WTC11 (cell line): ENCODE measurements around the gene NKX3-2. TPM values are rescaled to one million over a fixed set of nuclear protein-coding genes. Genes with fewer than 3 reads are reported as not detected.
A peak's percentile ranks its signal among the peaks of the same experiment; 100 is the strongest.

Experiments
- ATAC-seq: fragments of 200-7000 bp; cut with Tn5 transposase; 2 replicates; pipeline ENCODE4 v1.10.0; 2021; ENCODE audit warnings: mild to moderate bottlenecking, moderate library complexity
- CTCF ChIA-PET: fragments of 300-600 bp; sonication (Branson Sonifier 250); formaldehyde crosslinking; loops from one replicate; lab custom pipeline; 2021; ENCODE audit warnings: antibody characterized with exemption; lab: Charles Lee
- POLR2A ChIA-PET: fragments of 350-600 bp; sonication (Branson Sonifier 250); formaldehyde crosslinking; loops from one replicate; lab custom pipeline; 2021; ENCODE audit warnings: antibody characterized with exemption; lab: Charles Lee
- DNase-seq: peaks from one replicate; pipeline ENCODE4 v3.0.0; 2021; ENCODE audit warnings: low spot score
- H3K27ac Mint-ChIP-seq: 2 replicates; pipeline ENCODE4 v1.8.0; 2021; ENCODE audit warnings: mixed read lengths
- H3K27me3 Mint-ChIP-seq: 2 replicates; pipeline ENCODE4 v1.8.0; 2021; ENCODE audit warnings: low read depth, mild to moderate bottlenecking, moderate library complexity, mixed read lengths
- H3K36me3 Mint-ChIP-seq: 2 replicates; pipeline ENCODE4 v1.8.0; 2021; ENCODE audit warnings: mixed read lengths
- H3K4me1 Mint-ChIP-seq: 2 replicates; pipeline ENCODE4 v1.8.0; 2022; ENCODE audit warnings: mixed read lengths
- H3K4me3 Mint-ChIP-seq: 2 replicates; pipeline ENCODE4 v1.8.0; 2021; ENCODE audit warnings: mild to moderate bottlenecking, moderate library complexity, mixed read lengths
- H3K9me3 Mint-ChIP-seq: 2 replicates; pipeline ENCODE4 v1.8.0; 2021; ENCODE audit warnings: mixed read lengths
- ESRRA ChIP-seq: sonication (generic); formaldehyde crosslinking; IDR thresholded peaks from 2 replicates; pipeline ENCODE4 v1.8.1; 2022; ENCODE audit warnings: mild to moderate bottlenecking, missing genetic modification reagents, borderline replicate concordance
- ETV6 ChIP-seq: sonication (generic); formaldehyde crosslinking; IDR thresholded peaks from 2 replicates; pipeline ENCODE4 v1.8.1; 2022; ENCODE audit warnings: mild to moderate bottlenecking, missing genetic modification reagents
- FOXJ3 ChIP-seq: sonication (generic); formaldehyde crosslinking; IDR thresholded peaks from 2 replicates; pipeline ENCODE4 v1.9.0; 2021; ENCODE audit warnings: missing genetic modification reagents, mild to moderate bottlenecking, borderline replicate concordance
- FOXK1 ChIP-seq: sonication (generic); formaldehyde crosslinking; IDR thresholded peaks from 2 replicates; pipeline ENCODE4 v1.8.0; 2022; ENCODE audit warnings: mild to moderate bottlenecking, moderate library complexity, missing genetic modification reagents
- JAZF1 ChIP-seq: fragments of 250-450 bp; sonication (Bioruptor Pico); IDR thresholded peaks from 2 replicates; pipeline ENCODE4 v1.9.0; 2021; ENCODE audit warnings: moderate library complexity, mild to moderate bottlenecking, inconsistent platforms
- JUN ChIP-seq: sonication (generic); formaldehyde crosslinking; IDR thresholded peaks from 2 replicates; pipeline ENCODE4 v1.8.0; 2023; ENCODE audit warnings: mild to moderate bottlenecking, missing genetic modification reagents
- KAT7 ChIP-seq: sonication (generic); formaldehyde crosslinking; IDR thresholded peaks from 2 replicates; pipeline ENCODE4 v1.8.1; 2023; ENCODE audit warnings: missing genetic modification reagents, mild to moderate bottlenecking, borderline replicate concordance
- MYBL2 ChIP-seq: sonication (generic); formaldehyde crosslinking; IDR thresholded peaks from 2 replicates; pipeline ENCODE4 v1.8.1; 2023; ENCODE audit warnings: mild to moderate bottlenecking, moderate library complexity, missing genetic modification reagents
- PRRX2 ChIP-seq: fragments of 250-450 bp; sonication (Bioruptor Pico); IDR thresholded peaks from 2 replicates; pipeline ENCODE4 v1.8.0; 2021; ENCODE audit warnings: mild to moderate bottlenecking
- SMAD3 ChIP-seq: sonication (generic); formaldehyde crosslinking; IDR thresholded peaks from 2 replicates; pipeline ENCODE4 v1.8.0; 2022; ENCODE audit warnings: missing genetic modification reagents, mild to moderate bottlenecking, borderline replicate concordance
- TCF7 ChIP-seq: sonication (generic); formaldehyde crosslinking; IDR thresholded peaks from 2 replicates; pipeline ENCODE4 v1.8.0; 2022; ENCODE audit warnings: mild to moderate bottlenecking, low read depth, missing genetic modification reagents, moderate library complexity
- ZNF263 ChIP-seq: sonication (generic); formaldehyde crosslinking; IDR thresholded peaks from 2 replicates; pipeline ENCODE4 v1.8.1; 2022; ENCODE audit warnings: low read depth, mild to moderate bottlenecking, moderate library complexity, missing genetic modification reagents
- ZNF423 ChIP-seq: fragments of 250-450 bp; sonication (Bioruptor Pico); IDR thresholded peaks from 2 replicates; pipeline ENCODE4 v2.1.2; 2022; ENCODE audit warnings: mild to moderate bottlenecking, moderate library complexity
- total RNA-seq: library from RNA; stranded (reverse); gene quantifications from 3 replicates; pipeline ENCODE4 v1.2.3, GENCODE V29; 2021
- TF ChIP-seq, protein P1 (sequence below): sonication (generic); formaldehyde crosslinking; IDR thresholded peaks from 2 replicates; pipeline ENCODE4 v1.8.0; 2022; ENCODE audit warnings: mild to moderate bottlenecking, missing genetic modification reagents
- TF ChIP-seq, protein P2 (sequence below): sonication (generic); formaldehyde crosslinking; IDR thresholded peaks from 2 replicates; pipeline ENCODE4 v1.8.1; 2022; ENCODE audit warnings: mild to moderate bottlenecking, moderate library complexity, missing genetic modification reagents
- TF ChIP-seq, protein P3 (sequence below): fragments of 250-450 bp; sonication (Bioruptor Pico); IDR thresholded peaks from 2 replicates; pipeline ENCODE4 v1.9.0; 2021; ENCODE audit warnings: mild to moderate bottlenecking, borderline replicate concordance
- TF ChIP-seq, protein P4 (sequence below): fragments of 250-450 bp; sonication (Bioruptor Pico); IDR thresholded peaks from 2 replicates; pipeline ENCODE4 v1.9.0; 2021; ENCODE audit warnings: mild to moderate bottlenecking
- TF ChIP-seq, protein P5 (sequence below): sonication (generic); formaldehyde crosslinking; IDR thresholded peaks from 2 replicates; pipeline ENCODE4 v1.8.1; 2023; ENCODE audit warnings: mild to moderate bottlenecking, moderate library complexity, missing genetic modification reagents
- TF ChIP-seq, protein P6 (sequence below): sonication (generic); formaldehyde crosslinking; IDR thresholded peaks from 2 replicates; pipeline ENCODE4 v1.8.0; 2022; ENCODE audit warnings: mild to moderate bottlenecking, missing genetic modification reagents
- TF ChIP-seq, protein P7 (sequence below): sonication (generic); formaldehyde crosslinking; IDR thresholded peaks from 2 replicates; pipeline ENCODE4 v1.8.0; 2022; ENCODE audit warnings: mild to moderate bottlenecking, missing genetic modification reagents
- TF ChIP-seq, protein P8 (sequence below): sonication (generic); formaldehyde crosslinking; IDR thresholded peaks from 2 replicates; pipeline ENCODE4 v1.8.1; 2023; ENCODE audit warnings: mild to moderate bottlenecking, missing genetic modification reagents

NKX3-2 gene
- total RNA-seq, 1 experiment from 2014 or later, result 0.07 TPM

DNA sequence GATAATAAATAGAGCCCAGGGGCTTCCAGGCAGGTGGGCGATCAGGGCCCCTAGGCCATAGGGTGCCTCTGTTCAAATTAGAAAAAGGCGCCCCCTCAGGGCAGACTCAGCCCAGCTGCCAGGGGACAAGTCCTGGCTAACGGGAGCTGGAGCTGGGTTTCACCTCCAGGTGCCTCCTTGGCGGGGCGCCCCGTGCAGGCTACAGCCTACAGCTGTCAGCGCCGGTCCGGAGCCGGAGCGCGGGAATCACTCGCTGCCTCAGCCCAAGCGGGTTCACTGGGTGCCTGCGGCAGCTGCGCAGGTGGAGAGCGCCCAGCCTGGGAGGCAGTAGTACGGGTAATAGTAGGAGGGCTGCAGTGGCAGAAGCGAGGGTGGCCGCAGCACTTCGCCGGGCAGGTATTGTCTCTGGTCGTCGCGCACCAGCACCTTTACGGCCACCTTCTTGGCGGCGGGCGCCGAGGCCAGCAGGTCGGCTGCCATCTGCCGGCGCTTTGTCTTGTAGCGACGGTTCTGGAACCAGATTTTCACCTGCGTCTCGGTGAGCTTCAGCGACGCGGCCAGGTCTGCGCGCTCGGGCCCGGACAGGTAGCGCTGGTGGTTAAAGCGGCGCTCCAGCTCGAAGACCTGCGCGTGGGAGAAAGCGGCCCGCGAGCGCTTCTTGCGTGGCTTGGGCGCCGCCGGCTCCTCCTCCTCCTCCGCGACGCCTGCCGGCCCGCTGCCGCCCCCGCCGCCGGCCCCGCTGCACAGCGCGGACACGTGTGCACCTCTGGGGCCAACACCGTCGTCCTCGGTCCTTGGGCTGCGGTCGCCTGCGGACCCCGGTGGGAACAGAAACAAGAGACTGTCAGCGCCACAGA is 2.4 kb downstream of the NKX3-2 start:
- Mint-ChIP-seq H3K4me1 (peaks cover 68% of the 10 kb centered on the region), H3K27me3 (peaks cover 98% of the 10 kb centered on the region), H3K27ac (no peak overlapping the region), H3K36me3 (peaks cover 6% of the 10 kb centered on the region; the same call in 1 of the 2 replicates), H3K9me3 (no peaks in the 10 kb centered on the region), H3K4me3 (peak overlapping the region; percentile 62)
- CTCF ChIA-PET, result interaction anchor here (0.8 to 5.7 kb wide), 16 partner anchors 8 to 697 kb away, joined by 3 to 69 read pairs (median 6); partner anchors contain the start of gene RAB28
- ATAC-seq (peak; percentile 14), DNase-seq (peak; percentile 80)
- POLR2A ChIA-PET, result interaction anchor here (1.9 kb wide), 1 partner anchor 58 kb away, joined by 6 read pairs; the partner anchor contains the start of gene RAB28
- TF ChIP-seq JUN (CRISPR knock-in tag) (no peak), ETV6 (CRISPR knock-in tag) (no peak; the same call in 1 of the 2 replicates), ZNF423 (CRISPR knock-in tag) (peak; percentile 33; the same call in 1 of the 2 replicates), JAZF1 (CRISPR knock-in tag) (no peak), FOXJ3 (CRISPR knock-in tag) (no peak), TCF7 (CRISPR knock-in tag) (no peak), PRRX2 (CRISPR knock-in tag) (no peak), MYBL2 (CRISPR knock-in tag) (peak; percentile 35; the same call in 1 of the 2 replicates), KAT7 (CRISPR knock-in tag) (0 out of 2 replicates have a peak, but pooled peaks have one; percentile 72), ESRRA (CRISPR knock-in tag) (no peak), FOXK1 (CRISPR knock-in tag) (no peak), ZNF263 (CRISPR knock-in tag) (0 out of 2 replicates have a peak, but pooled peaks have one; percentile 39), SMAD3 (CRISPR knock-in tag) (no peak)
- TF ChIP-seq, protein P1, sequence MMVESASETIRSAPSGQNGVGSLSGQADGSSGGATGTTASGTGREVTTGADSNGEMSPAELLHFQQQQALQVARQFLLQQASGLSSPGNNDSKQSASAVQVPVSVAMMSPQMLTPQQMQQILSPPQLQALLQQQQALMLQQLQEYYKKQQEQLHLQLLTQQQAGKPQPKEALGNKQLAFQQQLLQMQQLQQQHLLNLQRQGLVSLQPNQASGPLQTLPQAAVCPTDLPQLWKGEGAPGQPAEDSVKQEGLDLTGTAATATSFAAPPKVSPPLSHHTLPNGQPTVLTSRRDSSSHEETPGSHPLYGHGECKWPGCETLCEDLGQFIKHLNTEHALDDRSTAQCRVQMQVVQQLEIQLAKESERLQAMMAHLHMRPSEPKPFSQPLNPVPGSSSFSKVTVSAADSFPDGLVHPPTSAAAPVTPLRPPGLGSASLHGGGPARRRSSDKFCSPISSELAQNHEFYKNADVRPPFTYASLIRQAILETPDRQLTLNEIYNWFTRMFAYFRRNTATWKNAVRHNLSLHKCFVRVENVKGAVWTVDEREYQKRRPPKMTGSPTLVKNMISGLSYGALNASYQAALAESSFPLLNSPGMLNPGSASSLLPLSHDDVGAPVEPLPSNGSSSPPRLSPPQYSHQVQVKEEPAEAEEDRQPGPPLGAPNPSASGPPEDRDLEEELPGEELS (CRISPR knock-in tag), result 0 out of 2 replicates have a peak, but pooled peaks have one; percentile 39
- TF ChIP-seq, protein P2, sequence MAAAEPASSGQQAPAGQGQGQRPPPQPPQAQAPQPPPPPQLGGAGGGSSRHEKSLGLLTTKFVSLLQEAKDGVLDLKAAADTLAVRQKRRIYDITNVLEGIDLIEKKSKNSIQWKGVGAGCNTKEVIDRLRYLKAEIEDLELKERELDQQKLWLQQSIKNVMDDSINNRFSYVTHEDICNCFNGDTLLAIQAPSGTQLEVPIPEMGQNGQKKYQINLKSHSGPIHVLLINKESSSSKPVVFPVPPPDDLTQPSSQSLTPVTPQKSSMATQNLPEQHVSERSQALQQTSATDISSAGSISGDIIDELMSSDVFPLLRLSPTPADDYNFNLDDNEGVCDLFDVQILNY (CRISPR knock-in tag), result peak; percentile 64; the same call in 1 of the 2 replicates
- TF ChIP-seq, protein P3, sequence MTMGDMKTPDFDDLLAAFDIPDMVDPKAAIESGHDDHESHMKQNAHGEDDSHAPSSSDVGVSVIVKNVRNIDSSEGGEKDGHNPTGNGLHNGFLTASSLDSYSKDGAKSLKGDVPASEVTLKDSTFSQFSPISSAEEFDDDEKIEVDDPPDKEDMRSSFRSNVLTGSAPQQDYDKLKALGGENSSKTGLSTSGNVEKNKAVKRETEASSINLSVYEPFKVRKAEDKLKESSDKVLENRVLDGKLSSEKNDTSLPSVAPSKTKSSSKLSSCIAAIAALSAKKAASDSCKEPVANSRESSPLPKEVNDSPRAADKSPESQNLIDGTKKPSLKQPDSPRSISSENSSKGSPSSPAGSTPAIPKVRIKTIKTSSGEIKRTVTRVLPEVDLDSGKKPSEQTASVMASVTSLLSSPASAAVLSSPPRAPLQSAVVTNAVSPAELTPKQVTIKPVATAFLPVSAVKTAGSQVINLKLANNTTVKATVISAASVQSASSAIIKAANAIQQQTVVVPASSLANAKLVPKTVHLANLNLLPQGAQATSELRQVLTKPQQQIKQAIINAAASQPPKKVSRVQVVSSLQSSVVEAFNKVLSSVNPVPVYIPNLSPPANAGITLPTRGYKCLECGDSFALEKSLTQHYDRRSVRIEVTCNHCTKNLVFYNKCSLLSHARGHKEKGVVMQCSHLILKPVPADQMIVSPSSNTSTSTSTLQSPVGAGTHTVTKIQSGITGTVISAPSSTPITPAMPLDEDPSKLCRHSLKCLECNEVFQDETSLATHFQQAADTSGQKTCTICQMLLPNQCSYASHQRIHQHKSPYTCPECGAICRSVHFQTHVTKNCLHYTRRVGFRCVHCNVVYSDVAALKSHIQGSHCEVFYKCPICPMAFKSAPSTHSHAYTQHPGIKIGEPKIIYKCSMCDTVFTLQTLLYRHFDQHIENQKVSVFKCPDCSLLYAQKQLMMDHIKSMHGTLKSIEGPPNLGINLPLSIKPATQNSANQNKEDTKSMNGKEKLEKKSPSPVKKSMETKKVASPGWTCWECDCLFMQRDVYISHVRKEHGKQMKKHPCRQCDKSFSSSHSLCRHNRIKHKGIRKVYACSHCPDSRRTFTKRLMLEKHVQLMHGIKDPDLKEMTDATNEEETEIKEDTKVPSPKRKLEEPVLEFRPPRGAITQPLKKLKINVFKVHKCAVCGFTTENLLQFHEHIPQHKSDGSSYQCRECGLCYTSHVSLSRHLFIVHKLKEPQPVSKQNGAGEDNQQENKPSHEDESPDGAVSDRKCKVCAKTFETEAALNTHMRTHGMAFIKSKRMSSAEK (CRISPR knock-in tag), result no peak
- TF ChIP-seq, protein P4, sequence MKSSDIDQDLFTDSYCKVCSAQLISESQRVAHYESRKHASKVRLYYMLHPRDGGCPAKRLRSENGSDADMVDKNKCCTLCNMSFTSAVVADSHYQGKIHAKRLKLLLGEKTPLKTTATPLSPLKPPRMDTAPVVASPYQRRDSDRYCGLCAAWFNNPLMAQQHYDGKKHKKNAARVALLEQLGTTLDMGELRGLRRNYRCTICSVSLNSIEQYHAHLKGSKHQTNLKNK (CRISPR knock-in tag), result no peak
- TF ChIP-seq, protein P5, sequence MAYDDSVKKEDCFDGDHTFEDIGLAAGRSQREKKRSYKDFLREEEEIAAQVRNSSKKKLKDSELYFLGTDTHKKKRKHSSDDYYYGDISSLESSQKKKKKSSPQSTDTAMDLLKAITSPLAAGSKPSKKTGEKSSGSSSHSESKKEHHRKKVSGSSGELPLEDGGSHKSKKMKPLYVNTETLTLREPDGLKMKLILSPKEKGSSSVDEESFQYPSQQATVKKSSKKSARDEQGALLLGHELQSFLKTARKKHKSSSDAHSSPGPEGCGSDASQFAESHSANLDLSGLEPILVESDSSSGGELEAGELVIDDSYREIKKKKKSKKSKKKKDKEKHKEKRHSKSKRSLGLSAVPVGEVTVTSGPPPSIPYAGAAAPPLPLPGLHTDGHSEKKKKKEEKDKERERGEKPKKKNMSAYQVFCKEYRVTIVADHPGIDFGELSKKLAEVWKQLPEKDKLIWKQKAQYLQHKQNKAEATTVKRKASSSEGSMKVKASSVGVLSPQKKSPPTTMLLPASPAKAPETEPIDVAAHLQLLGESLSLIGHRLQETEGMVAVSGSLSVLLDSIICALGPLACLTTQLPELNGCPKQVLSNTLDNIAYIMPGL (CRISPR knock-in tag), result peak; percentile 74; the same call in 1 of the 2 replicates
- TF ChIP-seq, protein P6, sequence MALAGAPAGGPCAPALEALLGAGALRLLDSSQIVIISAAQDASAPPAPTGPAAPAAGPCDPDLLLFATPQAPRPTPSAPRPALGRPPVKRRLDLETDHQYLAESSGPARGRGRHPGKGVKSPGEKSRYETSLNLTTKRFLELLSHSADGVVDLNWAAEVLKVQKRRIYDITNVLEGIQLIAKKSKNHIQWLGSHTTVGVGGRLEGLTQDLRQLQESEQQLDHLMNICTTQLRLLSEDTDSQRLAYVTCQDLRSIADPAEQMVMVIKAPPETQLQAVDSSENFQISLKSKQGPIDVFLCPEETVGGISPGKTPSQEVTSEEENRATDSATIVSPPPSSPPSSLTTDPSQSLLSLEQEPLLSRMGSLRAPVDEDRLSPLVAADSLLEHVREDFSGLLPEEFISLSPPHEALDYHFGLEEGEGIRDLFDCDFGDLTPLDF, result no peak
- TF ChIP-seq, protein P7, sequence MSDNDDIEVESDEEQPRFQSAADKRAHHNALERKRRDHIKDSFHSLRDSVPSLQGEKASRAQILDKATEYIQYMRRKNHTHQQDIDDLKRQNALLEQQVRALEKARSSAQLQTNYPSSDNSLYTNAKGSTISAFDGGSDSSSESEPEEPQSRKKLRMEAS (CRISPR knock-in tag), result peak; percentile 78; the same call in 1 of the 2 replicates
- TF ChIP-seq, protein P8, sequence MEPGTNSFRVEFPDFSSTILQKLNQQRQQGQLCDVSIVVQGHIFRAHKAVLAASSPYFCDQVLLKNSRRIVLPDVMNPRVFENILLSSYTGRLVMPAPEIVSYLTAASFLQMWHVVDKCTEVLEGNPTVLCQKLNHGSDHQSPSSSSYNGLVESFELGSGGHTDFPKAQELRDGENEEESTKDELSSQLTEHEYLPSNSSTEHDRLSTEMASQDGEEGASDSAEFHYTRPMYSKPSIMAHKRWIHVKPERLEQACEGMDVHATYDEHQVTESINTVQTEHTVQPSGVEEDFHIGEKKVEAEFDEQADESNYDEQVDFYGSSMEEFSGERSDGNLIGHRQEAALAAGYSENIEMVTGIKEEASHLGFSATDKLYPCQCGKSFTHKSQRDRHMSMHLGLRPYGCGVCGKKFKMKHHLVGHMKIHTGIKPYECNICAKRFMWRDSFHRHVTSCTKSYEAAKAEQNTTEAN (CRISPR knock-in tag), result no peak
